CD14-positive monocyte (primary cell): Measurements from ENCODE around the gene KDM4C. TPM values are rescaled to one million over a fixed set of nuclear protein-coding genes. Genes with fewer than 3 reads are reported as not detected.

Experiments
- DNase-seq, 3 donors: peaks; one replicate each; pipeline ENCODE4 v3.0.0-alpha.2; 2011 to 2022
- H2AFZ ChIP-seq: 2 replicates; pipeline ENCODE4 v1.6.0; 2012; ENCODE audit warnings: mild to moderate bottlenecking, low read depth, low read length, inconsistent platforms; ENCODE audit not compliant: insufficient read depth, poor library complexity, severe bottlenecking
- H3K27ac ChIP-seq, 2 donors: 1 replicate in 1 of 2; 2 replicates in 1 of 2; pipeline ENCODE4 v1.5.1; 2012 to 2013; ENCODE audit warnings: low read length in 2 of 2, control low read depth in 1 of 2, inconsistent platforms in 1 of 2, low read depth in 1 of 2, mild to moderate bottlenecking in 1 of 2
- H3K27me3 ChIP-seq, 2 donors: one replicate each; pipeline versions ENCODE4 v1.6.0 to v1.6.1; 2011 to 2013; ENCODE audit warnings: low read length in 2 of 2; ENCODE audit not compliant: control insufficient read depth in 2 of 2, insufficient read depth in 2 of 2
- H3K36me3 ChIP-seq, 2 donors: replicated peaks in 1 of 2; 1 replicate in 1 of 2; 2 replicates in 1 of 2; pipeline versions ENCODE4 v1.5.1 to v1.6.1; 2012 to 2013; ENCODE audit warnings: low read length in 2 of 2, control low read depth in 1 of 2, inconsistent platforms in 1 of 2, mild to moderate bottlenecking in 1 of 2; ENCODE audit not compliant: insufficient read depth in 2 of 2, control insufficient read depth in 1 of 2
- H3K4me1 ChIP-seq, 2 donors: 1 replicate in 1 of 2; 2 replicates in 1 of 2; pipeline versions ENCODE4 v1.5.1 to v1.6.1; 2012 to 2013; ENCODE audit warnings: low read length in 2 of 2, control low read depth in 1 of 2, inconsistent platforms in 1 of 2, mild to moderate bottlenecking in 1 of 2, moderate library complexity in 1 of 2; ENCODE audit not compliant: insufficient read depth in 2 of 2, control insufficient read depth in 1 of 2
- H3K4me2 ChIP-seq: replicated peaks from 2 replicates; pipeline ENCODE3; 2012; ENCODE audit warnings: low read length, moderate library complexity, mild to moderate bottlenecking; ENCODE audit not compliant: poor library complexity, severe bottlenecking; ENCODE audit errors: extremely low read depth
- H3K4me3 ChIP-seq, 3 experiments: fragments of 200-600 bp in 1 of 3; sonication (generic) in 1 of 3; replicated peaks in 1 of 3; 1 replicate in 2 of 3; 2 replicates in 1 of 3; pipeline ENCODE4 v1.5.1; 2011 to 2013; ENCODE audit warnings: low read length in 3 of 3, mild to moderate bottlenecking in 3 of 3, control low read depth in 2 of 3, low read depth in 2 of 3, inconsistent platforms in 1 of 3, moderate library complexity in 1 of 3
- H3K79me2 ChIP-seq: 2 replicates; pipeline ENCODE4 v1.6.0; 2012; ENCODE audit warnings: mild to moderate bottlenecking, control low read depth, inconsistent platforms, low read length, moderate library complexity; ENCODE audit not compliant: insufficient read depth
- H3K9ac ChIP-seq: 2 replicates; pipeline ENCODE4 v1.6.0; 2017; ENCODE audit warnings: low read length, mild to moderate bottlenecking; ENCODE audit not compliant: insufficient read depth, poor library complexity, severe bottlenecking
- H3K9me3 ChIP-seq, 2 donors: replicated peaks in 1 of 2; 1 replicate in 1 of 2; 2 replicates in 1 of 2; pipeline versions ENCODE4 v1.5.1 to v1.6.1; 2012 to 2013; ENCODE audit warnings: low read length in 2 of 2, control low read depth in 1 of 2; ENCODE audit not compliant: control insufficient read depth in 1 of 2, insufficient read depth in 1 of 2
- H4K20me1 ChIP-seq: 2 replicates; pipeline ENCODE4 v1.6.0; 2012; ENCODE audit warnings: mild to moderate bottlenecking, low read length, control low read depth, moderate library complexity; ENCODE audit not compliant: insufficient read depth
- H3K27ac Mint-ChIP-seq, 7 donors: one replicate each; pipeline ENCODE4 v1.8.0; 2020; ENCODE audit warnings: mild to moderate bottlenecking in 7 of 7, mixed read lengths in 7 of 7, moderate library complexity in 6 of 7, inconsistent platforms in 2 of 7
- H3K27me3 Mint-ChIP-seq, 3 donors: one replicate each; pipeline ENCODE4 v1.8.0; 2021 to 2022; ENCODE audit warnings: low read depth in 3 of 3, mild to moderate bottlenecking in 3 of 3, mixed read lengths in 3 of 3, moderate library complexity in 3 of 3, inconsistent platforms in 1 of 3
- H3K36me3 Mint-ChIP-seq, 2 donors: one replicate each; pipeline ENCODE4 v1.8.0; 2020; ENCODE audit warnings: mixed read lengths in 2 of 2, inconsistent platforms in 1 of 2, mild to moderate bottlenecking in 1 of 2
- H3K4me1 Mint-ChIP-seq: one replicate; pipeline ENCODE4 v1.8.0; 2020; ENCODE audit warnings: mild to moderate bottlenecking, mixed read lengths
- H3K4me3 Mint-ChIP-seq, 2 donors: one replicate each; pipeline ENCODE4 v1.8.0; 2020; ENCODE audit warnings: mild to moderate bottlenecking in 2 of 2, mixed read lengths in 2 of 2, moderate library complexity in 1 of 2
- H3K9me3 Mint-ChIP-seq, 7 donors: one replicate each; pipeline ENCODE4 v1.8.0; 2020 to 2022; ENCODE audit warnings: mixed read lengths in 7 of 7, mild to moderate bottlenecking in 6 of 7, moderate library complexity in 6 of 7, inconsistent platforms in 2 of 7
- CTCF ChIP-seq: fragments of 200-600 bp; IDR thresholded peaks from one replicate; pipeline ENCODE4 v1.8.0; 2022; ENCODE audit warnings: antibody characterized with exemption, mild to moderate bottlenecking
- WGBS: methylation state at CpG from one replicate; pipeline ENCODE4 v1.1.5; 2013; ENCODE audit warnings: missing lambda C conversion rate; ENCODE audit not compliant: insufficient coverage; 5-methylcytosine and 5-hydroxymethylcytosine counted together
- intact Hi-C, 2 donors: fragments of 100-400 bp; cut with micrococcal nuclease; formaldehyde crosslinking; loops; one replicate each; pipeline versions ENCODE4 v1.15.0 to v1.15.1; 2023
- polyA plus RNA-seq, 3 donors: library from polyadenylated mRNA; depleted of rRNA in 1 of 3; unstranded in 2 of 3; stranded (reverse) in 1 of 3; fragments of 300-500 nt in 2 of 3; fragments of >200 nt in 1 of 3; fragmentation: Illumina TruSeq in 2 of 3; gene quantifications; 1 replicate in 2 of 3; 2 replicates in 1 of 3; pipeline ENCODE4 v1.2.3, GENCODE V29; 2012 to 2021

Gene KDM4C
- polyA plus RNA-seq, 3 donors: 15.2 to 36.2 (median 17.1) TPM

- DNase-seq: no peak
- WGBS: no CpG with 5 or more reads among the region's 1 CpG
- no peak overlapping the region for H3K4me3 Mint-ChIP-seq
- intact Hi-C loops: no loop called here
- peaks cover 13 to 43% of the 10 kb centered on the region in 2 donors for H3K36me3 ChIP-seq
- no peaks in the 10 kb centered on the region for H3K4me1 ChIP-seq
- no peaks in the 10 kb centered on the region for H3K9me3 ChIP-seq
- no peaks in the 10 kb centered on the region for H3K79me2 ChIP-seq
- no peaks in the 10 kb centered on the region for H3K9me3 Mint-ChIP-seq
- H3K27me3 Mint-ChIP-seq: no peaks in the 10 kb centered on the region
- H3K27ac ChIP-seq: no peak overlapping the region
- H3K27ac Mint-ChIP-seq: no peak overlapping the region
- H3K36me3 Mint-ChIP-seq: peaks cover 39 to 42% of the 10 kb centered on the region in 2 donors
- no peak overlapping the region for H3K4me2 ChIP-seq
- no peak overlapping the region for H3K4me3 ChIP-seq
- H3K27me3 ChIP-seq: no peaks in the 10 kb centered on the region
- H4K20me1 ChIP-seq: no peaks in the 10 kb centered on the region
- TF ChIP-seq CTCF: no peak
- H3K4me1 Mint-ChIP-seq: no peaks in the 10 kb centered on the region
- H2AFZ ChIP-seq: no peak overlapping the region
- H3K9ac ChIP-seq: no peak overlapping the region
Observed at GRCh38 chr9:7071916-7072315, 314.1 kb downstream of the KDM4C start.

GRCh38 chr9:7073706-7074105 is 315.9 kb downstream of the KDM4C start:
- no peaks in the 10 kb centered on the region for H3K9me3 Mint-ChIP-seq
- whole genome bisulfite sequencing: no CpG with 5 or more reads among the region's 2 CpGs
- no peak overlapping the region for H3K4me3 Mint-ChIP-seq
- Histone ChIP-seq H3K4me1 (no peaks in the 10 kb centered on the region), H3K27me3 (no peaks in the 10 kb centered on the region), H3K4me2 (no peak overlapping the region), H3K27ac (no peak overlapping the region), H3K79me2 (no peaks in the 10 kb centered on the region), H2AFZ (no peak overlapping the region), H3K9ac (no peak overlapping the region), H3K4me3 (no peak overlapping the region), H3K36me3 (peaks cover 25 to 50% of the 10 kb centered on the region in 2 donors), H3K9me3 (no peaks in the 10 kb centered on the region), H4K20me1 (no peaks in the 10 kb centered on the region)
- no peak for DNase-seq
- H3K4me1 Mint-ChIP-seq: no peaks in the 10 kb centered on the region
- peaks cover 40 to 53% of the 10 kb centered on the region in 2 donors for H3K36me3 Mint-ChIP-seq
- no peak overlapping the region for H3K27ac Mint-ChIP-seq
- intact Hi-C loops: no loop called here
- H3K27me3 Mint-ChIP-seq: no peaks in the 10 kb centered on the region
- no peak for TF ChIP-seq CTCF
